Lower leg skin (tissue), 4 donors: ENCODE results near the gene DLK2. TPM values are rescaled to one million over a fixed set of nuclear protein-coding genes. Genes with fewer than 3 reads are reported as not detected.
"Not testable (repeated sequence)": the region's sequence is repeated elsewhere in the genome, so short reads cannot be mapped to it uniquely, and the experiment has no call there.

ENCODE experiments used
- DNase-seq, 2 donors: peaks; one replicate each; pipeline ENCODE4 v3.0.0-alpha.2; 2019; ENCODE audit warnings: low spot score in 2 of 2
- H3K4me3 ChIP-seq: fragments of 200-600 bp; sonication (generic); 2 replicates; pipeline ENCODE4 v1.5.1; 2017; ENCODE audit warnings: mild to moderate bottlenecking, low read depth; ENCODE audit not compliant: poor library complexity, severe bottlenecking
- POLR2A ChIP-seq, 2 donors: fragments of 450-650 bp; IDR thresholded peaks; one replicate each; pipeline ENCODE4 v1.6.1; 2016 to 2017; ENCODE audit warnings: antibody characterized with exemption in 2 of 2, mild to moderate bottlenecking in 1 of 2, moderate library complexity in 1 of 2
- WGBS, 2 donors: methylation state at CpG; one replicate each; pipeline ENCODE4 v1.1.5; 2018; 5-methylcytosine and 5-hydroxymethylcytosine counted together
- intact Hi-C: fragments of 100-400 bp; cut with DNase I; formaldehyde crosslinking; loops from one replicate; pipeline ENCODE4 v1.15.0; 2023; ENCODE audit warnings: low total_unique reads
- total RNA-seq, 4 donors: library from RNA; depleted of rRNA; stranded (reverse); fragments of >200 nt; gene quantifications; one replicate each; pipeline ENCODE4 v1.1.0, GENCODE V29; 2016
- TF ChIP-seq, protein P1 (sequence below), 3 donors: fragments of 450-650 bp; IDR thresholded peaks; one replicate each; pipeline ENCODE4 v1.5.1; 2016; ENCODE audit warnings: antibody characterized with exemption in 3 of 3, mild to moderate bottlenecking in 3 of 3, moderate library complexity in 2 of 3

DLK2 gene, protein sequence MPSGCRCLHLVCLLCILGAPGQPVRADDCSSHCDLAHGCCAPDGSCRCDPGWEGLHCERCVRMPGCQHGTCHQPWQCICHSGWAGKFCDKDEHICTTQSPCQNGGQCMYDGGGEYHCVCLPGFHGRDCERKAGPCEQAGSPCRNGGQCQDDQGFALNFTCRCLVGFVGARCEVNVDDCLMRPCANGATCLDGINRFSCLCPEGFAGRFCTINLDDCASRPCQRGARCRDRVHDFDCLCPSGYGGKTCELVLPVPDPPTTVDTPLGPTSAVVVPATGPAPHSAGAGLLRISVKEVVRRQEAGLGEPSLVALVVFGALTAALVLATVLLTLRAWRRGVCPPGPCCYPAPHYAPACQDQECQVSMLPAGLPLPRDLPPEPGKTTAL
- total RNA-seq = 10 to 100 TPM; 29.3 to 55.0 (median 39.4) TPM

DNA sequence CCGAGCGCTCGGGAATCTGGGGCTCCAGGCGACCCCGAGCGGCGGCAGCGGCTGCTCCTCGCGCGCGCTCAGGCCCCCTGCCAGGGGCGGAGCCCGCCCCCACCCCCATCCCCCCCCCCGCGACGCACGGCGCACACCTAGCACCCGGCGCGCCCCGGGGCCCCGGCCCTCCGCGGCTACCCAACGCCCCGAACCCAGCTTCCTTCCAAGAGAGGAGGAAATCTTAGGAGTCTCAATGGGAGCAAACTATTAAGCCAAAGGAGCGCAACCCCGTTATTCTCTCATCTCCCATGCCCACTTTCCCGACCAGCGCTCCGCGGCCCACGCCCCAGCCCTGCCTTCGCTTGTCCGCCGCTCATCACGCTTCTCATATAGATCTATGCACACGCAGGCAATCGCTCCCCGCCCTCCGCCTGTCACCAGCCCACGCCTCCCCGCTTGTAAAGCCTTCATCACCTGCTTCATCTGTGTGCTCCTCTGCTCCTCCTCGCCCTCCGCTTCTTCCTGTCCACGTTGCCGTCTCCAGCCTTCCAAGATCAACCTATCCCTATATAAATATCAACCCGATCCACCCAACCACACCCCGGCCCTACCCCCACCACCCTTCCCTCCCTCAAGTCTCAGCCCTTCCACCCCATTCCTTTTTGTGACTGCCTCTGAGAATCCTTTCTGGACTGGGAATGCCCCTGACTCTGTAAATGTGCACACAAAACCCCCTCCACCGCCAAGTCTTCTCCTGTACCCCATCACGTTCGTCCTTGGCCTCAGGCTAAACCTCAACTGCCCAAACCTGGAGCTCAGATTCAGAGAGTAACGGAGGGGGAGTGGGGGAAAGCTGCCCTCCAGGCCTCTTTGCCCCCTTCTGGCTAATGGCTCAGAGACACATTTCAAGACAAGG is at the start of gene DLK2:
Gene DLK2 (minus strand): TSS at position 18 of the 898 bp plus-strand sequence. CDS start 723 bp downstream, outside the sequence.
- intact Hi-C loops = no loop called here
- peak within 1 kb of the TSS; percentile 41 for H3K4me3 ChIP-seq
- DNase-seq = no peak
- 1 to 2% methylated on average over 30 to 35 of the region's 55 CpGs for WGBS, 2 donors
- TF ChIP-seq, protein P1, sequence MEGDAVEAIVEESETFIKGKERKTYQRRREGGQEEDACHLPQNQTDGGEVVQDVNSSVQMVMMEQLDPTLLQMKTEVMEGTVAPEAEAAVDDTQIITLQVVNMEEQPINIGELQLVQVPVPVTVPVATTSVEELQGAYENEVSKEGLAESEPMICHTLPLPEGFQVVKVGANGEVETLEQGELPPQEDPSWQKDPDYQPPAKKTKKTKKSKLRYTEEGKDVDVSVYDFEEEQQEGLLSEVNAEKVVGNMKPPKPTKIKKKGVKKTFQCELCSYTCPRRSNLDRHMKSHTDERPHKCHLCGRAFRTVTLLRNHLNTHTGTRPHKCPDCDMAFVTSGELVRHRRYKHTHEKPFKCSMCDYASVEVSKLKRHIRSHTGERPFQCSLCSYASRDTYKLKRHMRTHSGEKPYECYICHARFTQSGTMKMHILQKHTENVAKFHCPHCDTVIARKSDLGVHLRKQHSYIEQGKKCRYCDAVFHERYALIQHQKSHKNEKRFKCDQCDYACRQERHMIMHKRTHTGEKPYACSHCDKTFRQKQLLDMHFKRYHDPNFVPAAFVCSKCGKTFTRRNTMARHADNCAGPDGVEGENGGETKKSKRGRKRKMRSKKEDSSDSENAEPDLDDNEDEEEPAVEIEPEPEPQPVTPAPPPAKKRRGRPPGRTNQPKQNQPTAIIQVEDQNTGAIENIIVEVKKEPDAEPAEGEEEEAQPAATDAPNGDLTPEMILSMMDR (IDR thresholded peaks at IDR 0.05) = no peak
- TF ChIP-seq POLR2A (IDR thresholded peaks at IDR 0.05) = no peak

DNA sequence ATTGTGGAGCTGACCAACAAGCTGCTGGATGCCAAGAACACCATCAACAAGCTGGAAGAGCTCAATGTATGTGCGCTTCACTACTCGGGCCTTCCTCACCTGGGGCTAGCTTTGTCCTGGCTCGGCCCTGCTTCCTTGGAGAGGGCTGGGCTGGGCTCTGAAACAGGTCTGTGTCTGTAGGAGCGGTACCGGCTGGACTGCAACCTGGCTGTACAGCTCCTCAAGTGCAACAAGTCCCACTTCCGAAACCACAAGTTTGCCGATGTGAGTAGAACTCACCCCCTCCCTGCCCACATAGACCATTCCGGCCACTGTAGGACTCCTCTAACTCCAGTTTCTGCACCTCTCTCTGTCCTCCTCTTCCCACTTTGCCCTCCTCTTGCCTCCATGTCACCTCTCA is 48.1 kb upstream of the DLK2 start:
- 83 to 85% methylated on average over 7 to 8 of the region's 8 CpGs for whole genome bisulfite sequencing, 2 donors
- no peak overlapping the region for H3K4me3 ChIP-seq
- no peak for TF ChIP-seq POLR2A (IDR thresholded peaks at IDR 0.05)
- TF ChIP-seq, protein P1 (IDR thresholded peaks at IDR 0.05) = no peak
- DNase-seq = no peak
- intact Hi-C loops = loop anchor here (10.0 kb wide), 1 partner anchor 149 kb away; no protein-coding TSS in a partner anchor

DNA sequence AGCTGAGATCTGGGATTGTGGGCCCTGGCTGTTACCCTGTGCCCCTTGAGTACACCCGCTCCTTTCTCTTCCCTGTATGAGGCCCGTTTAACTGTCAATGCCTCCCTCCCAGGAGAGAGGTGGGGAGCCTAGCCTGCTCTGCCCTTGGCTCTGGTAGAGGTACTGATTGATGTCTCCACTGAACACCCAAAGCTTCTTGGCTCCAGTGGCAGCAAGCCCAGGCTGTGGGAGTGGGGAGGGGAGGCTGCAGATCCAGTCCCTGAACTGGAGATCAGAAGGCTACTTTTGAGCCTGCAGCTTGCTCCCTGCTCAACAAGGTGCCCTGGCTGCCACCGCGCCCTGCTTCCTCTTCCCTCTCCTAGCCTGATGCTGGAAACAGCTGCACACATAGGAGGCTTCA is 47.3 kb upstream of the DLK2 start:
- H3K4me3 ChIP-seq = no peak overlapping the region
- no peak for DNase-seq
- TF ChIP-seq, protein P1 (IDR thresholded peaks at IDR 0.05) = no peak
- TF ChIP-seq POLR2A (IDR thresholded peaks at IDR 0.05) = no peak
- WGBS, 2 donors = 79 to 82% methylated on average over 4 of the region's 4 CpGs
- intact Hi-C loops = loop anchor here (10.0 kb wide), 1 partner anchor 148 kb away; no protein-coding TSS in a partner anchor

DNA sequence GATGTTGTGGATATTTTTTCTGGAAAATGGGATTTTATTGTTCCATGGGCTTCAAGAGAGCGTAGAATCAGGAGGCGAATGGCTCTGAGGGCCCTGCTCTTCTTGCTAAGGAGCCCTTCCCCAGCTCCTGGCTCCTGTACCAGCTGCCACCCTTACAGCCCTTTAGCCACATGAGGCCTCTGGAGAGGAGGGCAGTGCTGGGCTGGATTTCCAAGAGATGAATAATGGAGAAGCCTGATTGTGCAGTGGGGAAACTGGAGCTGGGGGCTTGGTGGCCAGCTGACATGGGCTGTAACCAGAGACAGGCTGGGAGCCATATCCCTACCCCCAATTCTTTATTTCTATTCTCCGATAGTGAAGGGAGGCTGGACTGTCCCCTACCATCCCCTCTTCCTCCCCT is 45.6 kb upstream of the DLK2 start:
- WGBS, 2 donors = 94 to 100% methylated on average over 3 of the region's 3 CpGs
- intact Hi-C loops = loop anchor here (10.0 kb wide), 1 partner anchor 146 kb away; no protein-coding TSS in a partner anchor
- no peak for DNase-seq
- TF ChIP-seq POLR2A (IDR thresholded peaks at IDR 0.05) = no peak
- TF ChIP-seq, protein P1 (IDR thresholded peaks at IDR 0.05) = no peak
- no peak overlapping the region for H3K4me3 ChIP-seq

DNA sequence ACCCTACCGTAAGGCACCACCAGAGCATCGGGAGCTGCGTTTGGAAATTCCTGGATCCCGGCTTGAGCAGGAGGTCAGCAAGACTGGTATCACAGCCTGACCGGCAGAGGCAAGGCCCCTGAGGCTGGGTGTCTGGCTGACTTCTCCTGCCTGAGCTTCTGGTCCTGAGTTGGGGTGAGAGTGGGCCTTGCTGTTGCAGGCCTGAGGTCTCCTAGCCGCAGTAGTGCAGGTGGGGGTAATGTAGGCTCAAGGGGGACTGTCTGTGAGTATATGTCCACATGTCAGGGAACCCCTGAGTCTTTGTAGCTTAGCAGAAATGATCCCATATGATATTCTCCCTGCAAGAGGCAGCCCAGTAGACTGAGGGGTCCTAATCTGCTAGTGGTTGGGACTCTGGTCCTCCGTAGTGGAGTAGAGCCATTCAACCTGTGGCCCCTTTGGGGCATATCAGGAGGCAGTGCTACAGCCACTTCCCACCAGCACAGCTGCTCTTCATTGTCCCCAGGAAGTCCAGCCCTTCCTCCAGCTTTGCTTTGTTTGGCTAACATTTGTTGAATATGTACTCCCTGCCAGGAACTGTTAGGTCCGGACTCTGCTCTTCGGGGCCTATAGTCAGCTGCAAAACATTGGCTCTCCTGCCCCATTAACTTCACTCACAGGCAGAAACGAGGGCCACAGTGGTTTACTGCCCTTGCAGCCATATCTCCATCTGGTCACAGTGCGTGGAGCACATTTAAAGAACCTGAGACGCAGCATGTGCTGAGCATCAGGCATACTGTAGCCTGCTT is 43.9 kb upstream of the DLK2 start:
- intact Hi-C loops = no loop called here
- 71 to 84% methylated on average over 11 to 12 of the region's 12 CpGs for WGBS, 2 donors
- H3K4me3 ChIP-seq = no peak overlapping the region
- TF ChIP-seq, protein P1 (IDR thresholded peaks at IDR 0.05) = no peak
- no peak for TF ChIP-seq POLR2A (IDR thresholded peaks at IDR 0.05)
- peak in 1 of 2 donors; percentile 63 for DNase-seq

DNA sequence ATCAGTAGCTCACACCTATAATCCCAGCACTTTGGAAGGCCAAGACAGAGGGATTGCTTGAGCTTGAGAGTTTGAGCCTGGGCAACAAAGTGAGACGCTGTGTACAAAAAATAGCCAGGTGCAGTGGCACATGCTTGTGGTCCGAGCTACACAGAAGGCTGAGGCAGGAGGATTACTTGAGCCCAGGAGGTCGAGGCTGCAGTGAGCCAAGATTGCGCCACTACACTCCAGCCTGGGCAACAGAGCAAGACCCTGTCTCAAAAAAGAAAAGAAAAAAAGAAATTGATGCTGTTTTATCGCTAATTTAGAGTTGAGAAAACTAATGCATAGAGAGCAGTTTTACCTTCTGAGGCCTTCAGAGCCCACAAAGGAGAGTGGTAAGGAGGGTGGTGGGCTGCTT is 42.9 kb upstream of the DLK2 start:
- WGBS, 2 donors = 82 to 90% methylated on average over 5 of the region's 5 CpGs
- intact Hi-C loops, DNase-seq, H3K4me3 ChIP-seq: not testable (repeated sequence)
